A549 (cell line): ENCODE data around the gene PAXIP1.

Experiments
- CEBPB ChIP-seq, 2 experiments: fragments of >200 bp in 1 of 2; sonication (Bioruptor Twin) in 1 of 2; formaldehyde crosslinking in 1 of 2; IDR thresholded peaks; 2 replicates each; pipeline ENCODE4 v1.6.1; 2012 to 2016
- POLR2A ChIP-seq: IDR thresholded peaks from 2 replicates; pipeline ENCODE4 v1.6.1; 2012; ENCODE audit warnings: mild to moderate bottlenecking, low read length
- TF ChIP-seq, protein P1 (sequence below): IDR thresholded peaks from 2 replicates; pipeline ENCODE4 v1.6.1; 2012
- TF ChIP-seq, protein P2 (sequence below): fragments of 150-350 bp; IDR thresholded peaks from 2 replicates; pipeline ENCODE4 v1.6.1; 2014; ENCODE audit warnings: low read depth, mild to moderate bottlenecking, low read length
- TF ChIP-seq, protein P3 (sequence below): fragments of >200 bp; sonication (Bioruptor Twin); formaldehyde crosslinking; IDR thresholded peaks from 3 replicates; pipeline ENCODE4 v1.5.1; 2016
- TF ChIP-seq, protein P4 (sequence below): fragments of 200-600 bp; sonication (generic); IDR thresholded peaks from 2 replicates; pipeline ENCODE4 v1.6.1; 2016; ENCODE audit warnings: antibody characterized with exemption, mild to moderate bottlenecking, moderate library complexity

DNA sequence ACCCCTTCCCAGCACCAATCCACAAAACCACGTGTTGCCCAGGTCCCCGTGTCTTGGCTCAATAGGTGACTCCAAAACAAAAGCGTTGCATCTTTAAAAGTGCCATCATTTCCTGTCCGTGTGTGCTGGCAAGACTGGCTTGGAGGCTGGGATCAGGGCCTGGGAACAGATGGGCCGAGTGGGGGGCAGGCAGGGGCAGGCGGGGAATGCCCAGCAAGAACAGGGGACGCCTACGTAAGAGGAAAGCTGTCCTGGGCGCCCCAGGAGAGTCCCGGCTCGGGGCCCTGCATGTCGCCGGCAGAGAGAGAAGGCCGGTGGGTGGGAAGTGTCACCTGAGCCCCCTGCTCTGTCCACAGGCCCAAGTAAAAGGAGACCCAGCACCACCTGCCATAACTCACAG is 86.5 kb downstream of the PAXIP1 start:
- TF ChIP-seq, protein P1, sequence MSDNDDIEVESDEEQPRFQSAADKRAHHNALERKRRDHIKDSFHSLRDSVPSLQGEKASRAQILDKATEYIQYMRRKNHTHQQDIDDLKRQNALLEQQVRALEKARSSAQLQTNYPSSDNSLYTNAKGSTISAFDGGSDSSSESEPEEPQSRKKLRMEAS = no peak
- TF ChIP-seq, protein P2, sequence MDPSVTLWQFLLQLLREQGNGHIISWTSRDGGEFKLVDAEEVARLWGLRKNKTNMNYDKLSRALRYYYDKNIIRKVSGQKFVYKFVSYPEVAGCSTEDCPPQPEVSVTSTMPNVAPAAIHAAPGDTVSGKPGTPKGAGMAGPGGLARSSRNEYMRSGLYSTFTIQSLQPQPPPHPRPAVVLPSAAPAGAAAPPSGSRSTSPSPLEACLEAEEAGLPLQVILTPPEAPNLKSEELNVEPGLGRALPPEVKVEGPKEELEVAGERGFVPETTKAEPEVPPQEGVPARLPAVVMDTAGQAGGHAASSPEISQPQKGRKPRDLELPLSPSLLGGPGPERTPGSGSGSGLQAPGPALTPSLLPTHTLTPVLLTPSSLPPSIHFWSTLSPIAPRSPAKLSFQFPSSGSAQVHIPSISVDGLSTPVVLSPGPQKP = no peak
- TF ChIP-seq, protein P3, sequence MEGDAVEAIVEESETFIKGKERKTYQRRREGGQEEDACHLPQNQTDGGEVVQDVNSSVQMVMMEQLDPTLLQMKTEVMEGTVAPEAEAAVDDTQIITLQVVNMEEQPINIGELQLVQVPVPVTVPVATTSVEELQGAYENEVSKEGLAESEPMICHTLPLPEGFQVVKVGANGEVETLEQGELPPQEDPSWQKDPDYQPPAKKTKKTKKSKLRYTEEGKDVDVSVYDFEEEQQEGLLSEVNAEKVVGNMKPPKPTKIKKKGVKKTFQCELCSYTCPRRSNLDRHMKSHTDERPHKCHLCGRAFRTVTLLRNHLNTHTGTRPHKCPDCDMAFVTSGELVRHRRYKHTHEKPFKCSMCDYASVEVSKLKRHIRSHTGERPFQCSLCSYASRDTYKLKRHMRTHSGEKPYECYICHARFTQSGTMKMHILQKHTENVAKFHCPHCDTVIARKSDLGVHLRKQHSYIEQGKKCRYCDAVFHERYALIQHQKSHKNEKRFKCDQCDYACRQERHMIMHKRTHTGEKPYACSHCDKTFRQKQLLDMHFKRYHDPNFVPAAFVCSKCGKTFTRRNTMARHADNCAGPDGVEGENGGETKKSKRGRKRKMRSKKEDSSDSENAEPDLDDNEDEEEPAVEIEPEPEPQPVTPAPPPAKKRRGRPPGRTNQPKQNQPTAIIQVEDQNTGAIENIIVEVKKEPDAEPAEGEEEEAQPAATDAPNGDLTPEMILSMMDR = no peak
- TF ChIP-seq CEBPB (IDR thresholded peaks at IDR 0.05) = no peak
- TF ChIP-seq, protein P4, sequence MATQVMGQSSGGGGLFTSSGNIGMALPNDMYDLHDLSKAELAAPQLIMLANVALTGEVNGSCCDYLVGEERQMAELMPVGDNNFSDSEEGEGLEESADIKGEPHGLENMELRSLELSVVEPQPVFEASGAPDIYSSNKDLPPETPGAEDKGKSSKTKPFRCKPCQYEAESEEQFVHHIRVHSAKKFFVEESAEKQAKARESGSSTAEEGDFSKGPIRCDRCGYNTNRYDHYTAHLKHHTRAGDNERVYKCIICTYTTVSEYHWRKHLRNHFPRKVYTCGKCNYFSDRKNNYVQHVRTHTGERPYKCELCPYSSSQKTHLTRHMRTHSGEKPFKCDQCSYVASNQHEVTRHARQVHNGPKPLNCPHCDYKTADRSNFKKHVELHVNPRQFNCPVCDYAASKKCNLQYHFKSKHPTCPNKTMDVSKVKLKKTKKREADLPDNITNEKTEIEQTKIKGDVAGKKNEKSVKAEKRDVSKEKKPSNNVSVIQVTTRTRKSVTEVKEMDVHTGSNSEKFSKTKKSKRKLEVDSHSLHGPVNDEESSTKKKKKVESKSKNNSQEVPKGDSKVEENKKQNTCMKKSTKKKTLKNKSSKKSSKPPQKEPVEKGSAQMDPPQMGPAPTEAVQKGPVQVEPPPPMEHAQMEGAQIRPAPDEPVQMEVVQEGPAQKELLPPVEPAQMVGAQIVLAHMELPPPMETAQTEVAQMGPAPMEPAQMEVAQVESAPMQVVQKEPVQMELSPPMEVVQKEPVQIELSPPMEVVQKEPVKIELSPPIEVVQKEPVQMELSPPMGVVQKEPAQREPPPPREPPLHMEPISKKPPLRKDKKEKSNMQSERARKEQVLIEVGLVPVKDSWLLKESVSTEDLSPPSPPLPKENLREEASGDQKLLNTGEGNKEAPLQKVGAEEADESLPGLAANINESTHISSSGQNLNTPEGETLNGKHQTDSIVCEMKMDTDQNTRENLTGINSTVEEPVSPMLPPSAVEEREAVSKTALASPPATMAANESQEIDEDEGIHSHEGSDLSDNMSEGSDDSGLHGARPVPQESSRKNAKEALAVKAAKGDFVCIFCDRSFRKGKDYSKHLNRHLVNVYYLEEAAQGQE = no peak
- no peak for TF ChIP-seq POLR2A
